Muscle of leg (tissue), 11 donors: Measurements from ENCODE around the gene ITPRID1. TPM values are rescaled to one million over a fixed set of nuclear protein-coding genes. Genes with fewer than 3 reads are reported as not detected.
A peak's percentile ranks its signal among the peaks of the same experiment; 100 is the strongest.

Experiments
- DNase-seq: peaks from one replicate; pipeline ENCODE4 v3.0.0; 2013
- H3K27ac ChIP-seq: one replicate; pipeline ENCODE4 v1.5.1; 2013; ENCODE audit warnings: mild to moderate bottlenecking, low read length, control low read depth
- H3K27me3 ChIP-seq: one replicate; pipeline ENCODE4 v1.6.1; 2013; ENCODE audit warnings: low read length; ENCODE audit not compliant: control insufficient read depth, insufficient read depth
- H3K36me3 ChIP-seq: one replicate; pipeline ENCODE4 v1.6.1; 2013; ENCODE audit warnings: low read length; ENCODE audit not compliant: control insufficient read depth, insufficient read depth
- H3K4me1 ChIP-seq: one replicate; pipeline ENCODE4 v1.6.1; 2013; ENCODE audit warnings: low read length; ENCODE audit not compliant: control insufficient read depth, insufficient read depth
- H3K4me3 ChIP-seq: one replicate; pipeline ENCODE4 v1.5.1; 2013; ENCODE audit warnings: low read length, control low read depth
- H3K9me3 ChIP-seq: replicated peaks from 2 replicates; pipeline ENCODE4 v1.6.1; 2013; ENCODE audit warnings: low read depth, low read length; ENCODE audit not compliant: control insufficient read depth
- WGBS: methylation state at CpG from one replicate; pipeline ENCODE4 v1.1.5; 2013; ENCODE audit warnings: missing lambda C conversion rate; ENCODE audit not compliant: insufficient coverage; 5-methylcytosine and 5-hydroxymethylcytosine counted together
- polyA plus RNA-seq, 8 donors: library from polyadenylated mRNA; unstranded; fragments of 120-200 nt; gene quantifications; one replicate each; pipeline versions ENCODE4 v1.2.1 to v1.2.3, GENCODE V29; 2013; ENCODE audit warnings: inconsistent platforms in 1 of 8, low replicate concordance in 1 of 8; ENCODE audit not compliant: insufficient read length in 8 of 8, insufficient read depth in 1 of 8
- total RNA-seq: library from RNA; stranded (reverse); fragments of 120-200 nt; gene quantifications from one replicate; pipeline ENCODE4 v1.2.4, GENCODE V29; 2013

The ITPRID1 gene
- total and polyA plus RNA-seq, 9 donors: 0.23 to 1.0 (median 0.30) TPM

DNA sequence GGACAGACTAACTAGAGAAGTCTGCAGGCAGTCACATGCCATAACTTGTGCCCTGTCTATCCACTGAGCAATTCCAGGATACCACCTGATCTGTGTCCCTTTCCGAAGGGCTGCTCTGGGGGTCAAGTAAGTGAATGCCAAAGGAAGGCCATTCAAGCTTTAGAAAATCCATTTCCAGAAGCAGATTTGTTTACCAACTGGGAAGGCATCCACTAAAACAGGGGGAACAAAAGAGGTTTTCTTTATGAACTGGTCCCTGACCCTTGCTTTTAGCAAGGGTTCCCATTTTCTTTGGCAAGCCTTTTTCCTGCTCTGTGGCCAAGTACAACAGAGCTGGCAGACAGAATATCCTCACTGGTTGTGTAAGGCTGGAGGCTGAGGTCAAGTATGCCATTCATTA, 36.5 kb downstream of the ITPRID1 start:
- Histone ChIP-seq H3K27me3 (no peaks in the 10 kb centered on the region), H3K36me3 (no peaks in the 10 kb centered on the region), H3K27ac (no peak overlapping the region), H3K4me3 (no peak overlapping the region), H3K4me1 (no peaks in the 10 kb centered on the region), H3K9me3 (no peaks in the 10 kb centered on the region)
- DNase-seq: no peak
- WGBS: no CpG with 5 or more reads among the region's 1 CpG

GRCh38 chr7:31553661-31554081, 39.8 kb downstream of the ITPRID1 start:
- no peaks in the 10 kb centered on the region for H3K4me1 ChIP-seq
- H3K27ac ChIP-seq: no peak overlapping the region
- no peak overlapping the region for H3K4me3 ChIP-seq
- DNase-seq: no peak
- H3K9me3 ChIP-seq: no peaks in the 10 kb centered on the region
- H3K36me3 ChIP-seq: no peaks in the 10 kb centered on the region
- H3K27me3 ChIP-seq: no peaks in the 10 kb centered on the region

- Histone ChIP-seq H3K27me3 (no peaks in the 10 kb centered on the region), H3K4me1 (no peaks in the 10 kb centered on the region), H3K9me3 (no peaks in the 10 kb centered on the region), H3K27ac (no peak overlapping the region), H3K4me3 (no peak overlapping the region), H3K36me3 (no peaks in the 10 kb centered on the region)
- no peak for DNase-seq
- WGBS: no CpG with 5 or more reads among the region's 1 CpG
These were observed 48.1 kb downstream of the ITPRID1 start for GRCh38 chr7:31562002-31562401.

- Histone ChIP-seq H3K36me3 (no peaks in the 10 kb centered on the region), H3K9me3 (no peaks in the 10 kb centered on the region), H3K27ac (no peak overlapping the region), H3K4me3 (no peak overlapping the region), H3K4me1 (no peaks in the 10 kb centered on the region), H3K27me3 (no peaks in the 10 kb centered on the region)
- WGBS: 35% methylated on average over 2 of the region's 5 CpGs
- no peak for DNase-seq
These were observed 49.6 kb downstream of the ITPRID1 start for GRCh38 chr7:31563522-31563921.

GRCh38 chr7:31563951-31564350, 50.1 kb downstream of the ITPRID1 start:
- H3K4me3 ChIP-seq: no peak overlapping the region
- H3K4me1 ChIP-seq: no peaks in the 10 kb centered on the region
- H3K36me3 ChIP-seq: no peaks in the 10 kb centered on the region
- H3K27ac ChIP-seq: no peak overlapping the region
- peak; percentile 0 for DNase-seq
- H3K9me3 ChIP-seq: no peaks in the 10 kb centered on the region
- WGBS: no CpG with 5 or more reads among the region's 3 CpGs
- no peaks in the 10 kb centered on the region for H3K27me3 ChIP-seq

DNA sequence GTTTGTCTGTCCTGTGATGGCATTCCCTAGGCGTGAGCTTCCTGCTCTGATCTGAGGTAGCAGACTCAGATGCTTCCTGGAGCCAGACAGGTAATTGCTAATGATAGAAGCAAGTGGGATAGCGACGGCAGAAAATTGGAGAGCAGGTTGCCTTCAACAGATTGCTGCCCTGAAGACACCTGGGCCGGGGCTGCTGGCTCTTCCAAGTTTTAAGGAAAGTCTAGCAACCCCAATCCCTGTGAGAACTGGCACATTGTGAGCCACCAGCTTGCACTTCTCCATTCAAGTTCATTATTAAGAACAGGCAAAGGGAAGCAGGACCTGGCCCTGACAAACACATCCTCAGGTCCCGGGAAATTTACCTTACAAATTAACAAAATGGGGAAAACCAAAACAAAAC, 50.8 kb downstream of the ITPRID1 start:
- H3K9me3 ChIP-seq: no peaks in the 10 kb centered on the region
- no peaks in the 10 kb centered on the region for H3K27me3 ChIP-seq
- H3K4me1 ChIP-seq: no peaks in the 10 kb centered on the region
- no peak overlapping the region for H3K27ac ChIP-seq
- no peak for DNase-seq
- no peak overlapping the region for H3K4me3 ChIP-seq
- no peaks in the 10 kb centered on the region for H3K36me3 ChIP-seq
- 66% methylated on average over 4 of the region's 5 CpGs for WGBS

DNA sequence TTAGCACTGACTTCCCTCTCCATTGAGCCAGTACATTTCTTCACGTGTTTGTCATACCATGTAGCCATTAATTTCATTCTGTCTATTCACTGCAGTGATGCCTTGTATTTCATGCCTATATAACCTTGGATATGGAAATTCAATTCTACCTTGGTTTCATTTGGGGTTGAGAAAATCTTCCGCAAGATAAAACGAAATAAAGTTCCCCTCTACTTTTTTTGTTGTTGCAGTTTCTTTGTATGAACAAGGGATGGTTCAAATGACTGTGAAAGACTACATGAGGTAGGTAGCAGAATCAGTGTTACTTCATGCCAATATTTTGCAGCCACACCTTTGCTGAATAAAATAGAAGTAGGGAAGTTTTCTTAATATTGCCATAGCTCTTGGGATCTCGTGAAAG, 55.6 kb downstream of the ITPRID1 start:
- H3K9me3 ChIP-seq: no peaks in the 10 kb centered on the region
- H3K4me1 ChIP-seq: no peaks in the 10 kb centered on the region
- H3K4me3 ChIP-seq: no peak overlapping the region
- no peak for DNase-seq
- no peak overlapping the region for H3K27ac ChIP-seq
- WGBS: no CpG with 5 or more reads among the region's 4 CpGs
- no peaks in the 10 kb centered on the region for H3K27me3 ChIP-seq
- no peaks in the 10 kb centered on the region for H3K36me3 ChIP-seq

DNA sequence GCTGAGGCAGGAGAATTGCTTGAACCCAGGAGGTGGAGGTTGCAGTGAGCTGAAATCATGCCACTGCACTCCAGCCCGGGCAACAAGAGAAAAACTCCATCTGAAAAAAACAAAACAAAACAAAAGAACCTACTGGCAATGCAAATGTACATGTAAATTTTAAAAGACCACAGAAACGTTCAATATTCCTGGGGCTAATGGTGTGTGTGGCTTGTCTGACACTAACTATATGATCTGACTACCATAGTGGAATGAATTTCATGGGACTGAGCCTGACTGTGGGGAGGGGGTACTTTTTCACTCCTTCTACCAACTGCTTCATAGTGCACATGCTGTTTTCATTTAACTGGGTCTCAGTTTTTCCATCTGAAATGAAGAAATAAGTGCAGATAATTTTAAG, 69.6 kb downstream of the ITPRID1 start:
- no peak for DNase-seq
- Histone ChIP-seq H3K4me1 (no peaks in the 10 kb centered on the region), H3K36me3 (no peaks in the 10 kb centered on the region), H3K27ac (no peak overlapping the region), H3K4me3 (no peak overlapping the region), H3K27me3 (no peaks in the 10 kb centered on the region), H3K9me3 (no peaks in the 10 kb centered on the region)
- WGBS: no CpG with 5 or more reads among the region's 2 CpGs

DNA sequence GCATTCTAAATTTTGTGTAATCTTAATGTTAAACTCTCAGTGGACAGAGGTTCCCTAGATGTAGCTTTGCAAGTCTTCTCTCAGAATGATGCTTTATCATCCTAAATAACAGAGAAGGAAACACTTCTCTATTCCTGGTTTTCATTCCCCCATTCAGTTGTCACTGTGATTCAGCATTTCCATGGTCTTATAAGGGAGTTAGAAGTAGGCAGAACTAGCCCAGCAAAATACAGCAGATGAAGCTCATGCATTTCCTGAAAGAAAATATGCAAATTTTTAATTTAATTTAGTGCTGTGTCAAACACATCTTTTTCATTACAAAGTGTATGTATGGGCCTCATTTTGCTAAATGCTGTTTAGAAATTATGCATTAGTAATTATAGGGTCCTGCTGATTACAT, 70.1 kb downstream of the ITPRID1 start:
- Histone ChIP-seq H3K9me3 (no peaks in the 10 kb centered on the region), H3K4me3 (no peak overlapping the region), H3K27ac (no peak overlapping the region), H3K36me3 (no peaks in the 10 kb centered on the region), H3K27me3 (no peaks in the 10 kb centered on the region), H3K4me1 (no peaks in the 10 kb centered on the region)
- DNase-seq: no peak

DNA sequence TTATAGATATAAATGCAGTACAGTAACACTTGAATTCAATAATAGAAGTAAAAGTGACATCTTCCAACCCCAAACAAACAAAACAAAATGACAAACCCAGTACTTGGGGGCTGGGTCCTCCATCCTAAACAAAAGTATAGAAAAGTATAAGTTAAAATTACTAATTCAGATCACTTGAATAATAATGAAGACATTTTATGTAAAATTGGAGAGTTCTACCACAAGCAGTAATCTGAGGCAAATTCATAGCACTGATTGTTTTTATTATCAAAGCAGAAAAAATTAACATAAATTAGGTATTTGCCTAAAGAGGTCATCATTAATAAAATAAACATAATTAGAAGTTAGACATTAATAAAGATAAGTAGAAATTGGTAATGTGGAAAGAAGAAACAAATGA, 81.5 kb downstream of the ITPRID1 start:
- Histone ChIP-seq H3K4me3 (no peak overlapping the region), H3K9me3 (no peaks in the 10 kb centered on the region), H3K27me3 (no peaks in the 10 kb centered on the region), H3K27ac (no peak overlapping the region), H3K36me3 (no peaks in the 10 kb centered on the region), H3K4me1 (no peaks in the 10 kb centered on the region)
- DNase-seq: no peak

- H3K4me3 ChIP-seq: no peak overlapping the region
- H3K27ac ChIP-seq: no peak overlapping the region
- H3K4me1 ChIP-seq: no peaks in the 10 kb centered on the region
- peak; percentile 0 for DNase-seq
- WGBS: 56% methylated on average over 1 of the region's 5 CpGs
- H3K36me3 ChIP-seq: no peaks in the 10 kb centered on the region
- no peaks in the 10 kb centered on the region for H3K9me3 ChIP-seq
- H3K27me3 ChIP-seq: no peaks in the 10 kb centered on the region
These were observed 88.2 kb downstream of the ITPRID1 start for GRCh38 chr7:31602041-31602625.
